HG03342 (cell line): ENCODE data around the gene IGF1.

Experiments
- ATAC-seq: cut with Tn5 transposase; IDR thresholded peaks from one replicate; pipeline ENCODE4 v1.9.1; 2021; ENCODE audit warnings: mild to moderate bottlenecking, moderate library complexity; ENCODE audit not compliant: unreplicated experiment

The IGF1 gene

DNA sequence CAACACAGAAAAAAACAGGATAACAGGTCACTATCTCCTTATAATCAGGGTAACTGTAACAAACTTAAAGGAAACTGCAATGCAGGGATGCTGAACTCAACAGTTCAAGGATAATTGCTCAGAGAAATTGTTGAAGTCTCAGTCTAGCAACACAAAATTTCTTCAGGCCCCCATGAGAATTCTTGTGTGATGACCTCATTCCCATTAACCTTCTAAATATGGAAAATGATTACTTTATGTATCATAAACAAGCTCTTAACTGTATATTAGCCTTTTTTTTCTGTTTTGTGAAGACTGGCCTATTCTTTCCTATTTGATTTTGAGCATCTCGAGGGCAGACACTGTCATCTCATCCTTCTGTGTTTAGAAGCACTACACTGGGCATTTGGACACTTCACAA, 47.1 kb downstream of the IGF1 start:
- no peak for ATAC-seq

DNA sequence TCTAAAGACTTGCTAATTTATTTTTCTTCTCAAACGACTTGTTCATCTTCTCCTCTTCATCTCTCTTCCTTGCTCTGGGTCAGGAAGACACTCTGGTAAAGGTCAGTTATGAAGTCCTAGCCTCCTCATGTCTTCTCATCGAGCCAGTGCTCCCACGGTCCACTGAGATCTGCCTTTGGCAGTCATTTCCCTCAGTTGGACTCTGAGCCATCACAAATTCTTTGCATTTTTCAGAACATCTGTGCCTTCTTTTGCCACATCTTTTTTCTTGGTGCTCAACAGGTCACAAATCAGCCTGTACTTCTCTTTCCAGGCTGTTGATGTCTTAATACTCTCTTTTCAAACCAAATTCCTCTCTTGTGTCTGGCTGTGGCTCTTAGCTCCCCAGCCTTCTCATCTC, 49.7 kb downstream of the IGF1 start:
- no peak for ATAC-seq

DNA sequence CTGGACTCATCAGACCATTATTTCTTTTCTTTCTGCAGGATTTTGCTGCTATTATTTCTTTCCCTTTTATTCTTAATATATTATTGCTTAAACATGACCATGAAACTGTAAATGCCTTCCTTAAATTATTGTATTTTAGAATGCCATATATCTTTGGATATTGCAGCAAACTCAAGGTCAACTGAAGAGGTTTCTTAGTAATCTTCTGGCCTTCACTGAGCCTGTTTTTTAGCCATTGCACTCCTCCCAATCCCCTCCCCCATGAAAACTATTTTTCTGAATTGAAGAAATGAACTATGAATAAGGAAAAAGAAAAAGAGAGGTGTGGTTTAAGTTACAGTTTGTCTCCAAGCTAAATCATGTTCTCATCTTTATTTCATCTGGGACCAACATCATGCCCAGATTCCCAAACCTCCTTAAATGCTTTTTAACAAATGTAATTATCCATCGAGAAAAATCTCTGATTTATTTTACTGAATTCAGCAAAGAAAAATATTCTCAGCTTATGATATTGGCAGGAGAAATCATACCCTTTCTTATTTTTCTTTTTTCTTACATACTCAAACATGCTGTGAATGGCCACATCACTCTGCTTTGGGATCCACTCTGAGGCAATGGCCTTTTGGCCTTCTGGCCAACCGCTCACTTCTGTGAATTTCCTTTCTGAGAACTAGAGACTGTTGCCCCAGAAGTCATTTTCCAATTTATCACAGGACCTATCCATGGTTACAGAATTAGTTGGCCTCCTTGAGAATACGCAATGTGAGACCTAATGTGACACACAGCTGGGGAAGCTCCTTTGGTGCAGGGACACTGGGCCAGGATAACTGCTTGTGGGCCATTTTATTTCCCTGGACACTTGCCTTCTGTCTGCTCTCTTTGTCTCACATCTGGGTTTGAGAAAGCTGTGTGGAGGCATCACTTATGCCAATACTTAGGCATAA, 50.9 kb downstream of the IGF1 start:
- no peak for ATAC-seq

DNA sequence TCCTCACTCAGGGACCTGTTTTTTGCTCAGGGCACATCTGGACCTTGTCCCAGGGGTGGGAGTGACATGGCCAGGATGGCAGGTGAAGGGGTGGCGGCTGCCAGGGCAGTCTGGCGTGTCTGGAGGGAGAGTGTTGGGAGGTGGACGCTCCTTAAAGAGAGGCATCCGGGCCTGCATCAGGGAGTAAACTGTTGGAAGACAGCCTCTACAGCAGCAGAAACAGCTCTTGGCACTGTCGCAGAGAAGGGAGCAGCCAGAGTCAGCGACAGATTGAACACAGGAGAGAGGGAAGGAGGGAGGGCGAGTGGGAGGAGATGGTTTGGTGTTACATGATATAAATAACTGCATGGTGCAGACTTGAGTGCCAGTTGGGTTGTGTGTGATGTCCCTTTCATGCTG, 52.8 kb downstream of the IGF1 start:
- no peak for ATAC-seq

DNA sequence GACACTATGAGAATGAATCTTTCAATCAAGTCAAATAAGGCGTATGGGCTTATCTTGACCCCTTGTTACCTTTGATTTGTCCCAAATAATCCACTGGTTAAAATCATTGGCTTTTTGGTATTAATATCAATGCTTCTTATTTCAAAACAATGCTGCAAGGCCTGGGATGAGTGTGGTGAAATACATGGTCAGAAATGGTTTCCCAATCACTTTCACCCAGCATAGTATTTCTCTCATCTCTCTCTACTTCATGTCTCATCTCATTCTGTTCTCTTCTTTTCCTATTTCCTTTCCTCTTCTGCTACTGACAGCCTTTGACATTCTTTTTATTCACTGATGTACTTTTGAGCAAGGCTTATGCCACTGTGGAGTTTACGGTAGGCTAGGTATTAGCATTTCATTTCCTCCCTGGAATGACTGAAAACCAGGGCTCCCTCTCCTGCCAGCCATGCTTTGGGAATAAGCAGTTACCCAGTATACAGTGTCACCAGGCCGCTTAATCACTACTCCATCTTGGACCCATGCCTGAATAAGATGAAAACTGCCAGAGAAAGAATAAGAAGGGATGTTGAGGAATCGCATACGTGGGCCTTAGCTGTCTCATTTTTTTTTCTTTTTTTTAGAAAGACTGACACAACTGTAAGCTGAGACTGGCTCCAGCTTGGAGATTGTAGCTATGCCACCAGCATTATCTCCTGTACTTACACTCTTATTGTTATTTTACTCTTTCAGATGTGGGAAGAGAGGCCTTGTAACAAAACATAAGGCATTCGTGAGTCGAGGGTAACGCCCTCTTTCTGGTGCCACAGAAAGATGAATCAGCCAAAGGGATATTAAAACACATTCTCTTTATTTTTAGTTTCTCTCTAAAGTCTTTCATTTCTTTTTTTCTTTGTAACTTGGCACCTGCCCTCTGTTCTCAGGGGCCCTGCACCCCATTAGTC, 53.5 kb downstream of the IGF1 start:
- ATAC-seq = no peak

DNA sequence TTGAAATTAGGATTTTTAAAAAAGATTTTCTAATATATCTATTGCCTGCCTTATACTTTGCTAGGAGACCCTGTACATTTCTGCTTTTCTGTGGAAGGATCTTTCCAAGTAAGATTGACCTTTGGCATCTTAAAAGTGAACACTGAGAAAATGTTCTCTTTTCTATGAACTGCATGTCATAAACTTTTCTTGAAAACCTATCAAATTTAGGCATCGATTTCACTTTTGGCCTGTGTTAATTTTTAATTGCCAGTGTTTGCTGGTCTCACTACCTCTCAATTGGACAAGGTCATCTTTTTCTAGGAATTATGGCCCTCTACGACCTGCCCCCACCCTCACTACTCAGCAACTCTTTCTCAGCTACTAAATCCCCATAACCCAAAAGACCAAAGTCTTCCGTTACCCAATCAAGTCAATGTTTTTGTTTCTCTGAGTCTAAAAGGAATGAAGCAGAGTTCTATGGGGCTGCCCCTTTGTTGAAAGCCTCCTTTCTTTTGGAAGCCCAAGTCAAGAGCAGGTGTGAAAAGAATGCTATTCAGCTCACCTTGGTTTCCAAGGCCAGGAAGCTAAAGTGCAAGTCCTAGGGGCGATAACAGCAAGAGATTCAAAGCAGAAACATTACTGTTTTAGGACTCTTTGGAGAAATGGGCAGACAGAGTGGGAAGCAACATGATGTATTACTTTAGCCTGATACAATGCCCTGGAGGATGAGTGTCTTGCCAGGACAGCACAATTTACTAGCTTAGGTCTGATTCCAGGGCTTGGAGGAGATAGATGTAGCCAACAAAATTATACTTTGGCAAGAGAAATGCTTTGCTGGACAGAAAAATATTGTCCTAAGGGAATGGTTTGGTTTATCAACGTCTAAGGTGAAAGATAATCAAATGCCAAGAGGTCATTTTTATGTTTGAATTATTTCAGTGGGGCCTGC, 55.0 kb downstream of the IGF1 start:
- no peak for ATAC-seq

DNA sequence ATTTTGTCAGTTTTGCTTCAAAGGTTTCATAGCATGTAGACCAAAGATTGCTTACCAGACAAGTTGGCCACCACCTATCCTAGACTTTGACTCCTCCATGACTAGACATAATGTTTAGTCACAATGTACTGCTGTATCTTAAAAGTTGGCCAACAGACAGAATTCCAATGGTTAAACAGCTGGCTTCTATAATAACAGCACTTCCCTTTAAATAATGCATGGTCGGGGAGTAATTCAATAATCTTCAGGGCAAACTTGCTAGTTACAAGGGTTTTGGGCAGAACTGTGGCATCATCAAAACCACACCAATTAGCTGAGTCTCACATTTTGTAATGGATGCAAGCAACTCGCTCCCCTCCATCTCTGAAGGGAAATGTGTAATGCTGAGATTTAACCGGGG, 56.9 kb downstream of the IGF1 start:
- ATAC-seq = no peak

DNA sequence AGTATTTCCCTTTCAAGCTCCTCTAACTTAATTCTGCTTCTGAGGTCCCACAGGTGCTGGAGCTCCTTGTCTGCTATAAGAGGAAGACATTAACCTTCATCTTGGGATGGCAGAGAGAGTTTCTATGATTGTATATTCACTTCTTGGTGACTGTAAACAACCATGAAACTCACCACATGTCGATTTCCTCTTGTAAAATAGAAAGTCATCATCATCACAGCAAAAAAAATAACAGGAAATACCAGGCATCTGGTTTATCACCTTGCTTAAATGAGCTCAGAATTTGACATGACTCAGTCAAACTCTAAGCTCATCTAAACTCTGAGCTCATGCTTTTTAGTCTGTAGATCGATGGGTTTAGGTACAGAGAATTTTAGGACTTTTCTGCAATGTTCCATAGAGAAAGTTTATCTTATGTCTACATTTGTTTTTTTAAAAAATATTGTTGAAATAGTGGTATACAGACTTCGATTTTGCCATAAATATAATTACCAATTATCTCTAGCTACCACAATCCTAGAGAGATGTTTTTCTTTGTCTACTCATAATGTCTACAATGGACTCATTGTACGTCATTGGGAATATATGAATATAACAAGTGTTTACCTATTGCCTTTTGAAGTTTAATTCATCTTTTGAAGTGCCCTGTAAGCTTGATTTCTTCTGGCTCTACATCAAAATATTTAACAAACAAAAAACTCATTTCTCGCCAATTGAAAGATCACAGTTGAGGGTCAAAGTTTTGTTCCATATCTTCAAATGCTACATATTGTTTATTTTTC, 58.4 kb downstream of the IGF1 start:
- no peak for ATAC-seq

DNA sequence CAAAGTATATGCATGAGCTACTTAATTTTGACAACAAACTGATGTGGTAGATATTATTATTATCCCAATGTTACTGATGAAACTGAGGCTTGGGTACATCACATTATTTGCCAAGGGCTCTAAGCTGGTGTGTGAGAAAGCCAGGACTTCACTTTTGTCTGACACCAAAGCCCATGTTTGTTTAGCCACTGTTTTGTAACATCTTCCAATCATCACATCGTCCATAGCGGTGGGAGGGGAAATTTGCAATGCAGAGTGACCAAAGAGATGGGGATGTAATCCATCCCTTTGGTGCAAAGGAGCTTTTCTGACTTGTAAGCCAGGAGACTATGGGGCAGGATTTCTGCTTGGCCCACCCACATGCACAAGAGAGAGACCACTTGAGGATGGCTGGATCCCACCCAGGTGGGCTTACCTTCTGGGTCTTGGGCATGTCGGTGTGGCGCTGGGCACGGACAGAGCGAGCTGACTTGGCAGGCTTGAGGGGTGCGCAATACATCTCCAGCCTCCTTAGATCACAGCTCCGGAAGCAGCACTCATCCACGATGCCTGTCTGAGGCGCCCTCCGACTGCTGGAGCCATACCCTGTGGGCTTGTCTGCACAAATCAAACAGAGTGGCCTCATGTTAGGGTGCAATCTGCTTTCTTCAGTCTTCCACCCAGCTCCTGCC, 61.1 kb downstream of the IGF1 start:
- ATAC-seq = no peak

DNA sequence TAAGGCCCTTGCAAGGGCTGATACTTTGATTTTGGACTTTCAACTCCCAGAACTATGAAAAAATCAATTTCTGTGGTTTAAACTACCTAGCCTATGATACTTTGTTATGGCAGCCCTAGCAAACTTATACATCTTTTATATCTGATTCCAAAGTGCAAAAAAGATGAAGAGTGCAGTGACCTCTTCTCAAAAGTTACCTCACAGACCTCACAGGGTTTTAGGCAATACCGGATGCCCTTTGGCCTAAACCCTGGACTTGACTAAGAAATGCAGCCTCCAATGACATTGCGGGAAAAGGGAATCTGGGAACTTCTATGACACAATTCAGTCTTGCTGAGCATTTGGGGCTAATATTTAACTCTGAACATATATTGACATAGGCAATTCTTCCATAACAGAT, 63.3 kb downstream of the IGF1 start:
- no peak for ATAC-seq

DNA sequence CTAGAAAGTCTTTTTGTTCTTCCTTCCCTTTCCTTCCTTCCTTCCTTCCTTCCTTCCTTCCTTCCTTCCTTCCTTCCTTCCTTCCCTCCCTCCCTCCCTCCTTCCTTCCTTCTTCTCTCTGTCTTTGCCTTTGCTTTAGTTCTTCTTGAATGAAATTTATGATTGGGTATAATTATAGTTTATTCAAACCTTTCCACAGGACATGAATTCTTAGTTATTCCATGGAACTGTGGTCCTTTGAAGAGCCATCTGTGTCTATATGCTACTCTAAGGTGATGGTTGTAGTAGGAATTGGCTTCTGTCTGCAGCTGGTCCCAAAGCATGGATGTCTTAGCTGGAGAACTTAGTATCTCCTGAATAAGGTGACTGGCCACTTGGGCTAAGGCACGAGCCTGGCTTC, 64.8 kb downstream of the IGF1 start:
- ATAC-seq = no peak

DNA sequence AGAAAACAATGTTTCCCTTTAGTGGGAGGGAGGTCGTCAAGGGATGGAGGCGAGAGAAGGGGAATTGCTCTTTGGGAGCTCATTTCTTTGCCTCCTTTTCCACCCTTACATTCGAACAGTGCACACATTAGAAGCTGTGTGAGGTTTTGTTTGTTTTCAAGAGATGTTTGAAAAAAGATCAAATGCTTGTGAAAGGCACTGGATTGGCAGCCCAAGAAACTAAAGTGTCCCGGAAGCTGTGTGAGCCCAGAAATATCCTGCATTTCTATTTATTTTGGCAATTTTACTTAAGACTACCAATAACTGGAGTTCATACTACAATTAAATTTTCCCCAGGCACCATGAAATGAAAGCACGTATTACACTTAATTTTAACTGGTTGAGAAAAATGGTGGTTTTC, 67.0 kb downstream of the IGF1 start:
- ATAC-seq = no peak

DNA sequence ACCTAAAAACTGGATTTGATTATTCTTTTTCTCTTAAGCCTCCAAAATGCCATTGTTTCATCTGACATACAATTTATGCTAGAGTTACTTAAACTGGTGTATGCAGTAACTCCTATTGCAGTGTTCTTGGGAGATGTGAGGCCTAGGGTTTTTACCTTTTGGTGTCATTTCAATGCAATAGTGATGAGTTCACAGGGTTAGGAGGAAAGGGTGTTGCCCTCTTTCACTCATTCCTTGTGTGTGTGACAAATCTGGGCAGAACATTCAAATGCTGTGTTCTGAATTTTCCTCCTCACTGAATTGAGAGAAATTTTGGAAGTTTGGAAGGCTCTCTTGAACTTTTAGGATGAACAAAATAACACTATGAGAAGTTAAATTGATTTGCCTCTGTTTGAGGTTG, 69.9 kb downstream of the IGF1 start:
- ATAC-seq = no peak

DNA sequence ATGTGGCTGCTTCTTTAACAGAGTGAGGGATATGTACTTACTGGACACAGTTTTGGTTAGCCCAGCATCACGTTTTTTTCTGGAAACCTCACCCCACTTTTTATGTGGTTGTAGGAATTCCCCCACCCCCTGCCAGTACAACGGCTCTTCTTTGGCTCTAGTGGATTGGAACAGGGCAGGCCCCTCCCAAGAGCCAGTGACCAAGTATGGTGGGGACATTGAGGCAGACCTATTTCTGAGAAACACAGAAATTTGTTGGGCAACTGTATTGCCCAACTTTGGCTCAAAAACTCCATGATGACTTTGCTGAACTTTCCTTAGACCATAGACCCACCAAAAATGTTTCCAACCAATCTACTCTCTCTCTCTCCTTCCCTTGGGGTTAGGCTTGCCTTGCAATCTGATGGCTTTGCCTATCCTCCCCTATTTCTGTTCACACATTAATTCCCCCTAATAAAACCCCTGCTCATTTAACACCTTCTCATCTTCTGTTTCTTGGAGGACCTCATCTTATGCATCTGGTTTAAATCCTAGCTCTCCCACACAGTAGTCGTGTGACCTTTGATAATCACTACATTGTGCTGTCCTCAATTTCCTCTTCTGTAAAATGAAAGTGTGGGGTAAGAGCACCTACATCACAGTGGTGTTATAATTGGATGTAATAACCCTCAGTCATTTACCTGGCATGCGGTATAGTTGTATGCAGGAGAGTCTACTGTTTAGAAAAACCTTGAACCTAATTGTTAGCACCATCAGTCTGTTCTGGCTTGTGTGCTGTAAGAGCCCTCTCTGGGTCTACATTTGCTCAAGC, 71.7 kb downstream of the IGF1 start:
- ATAC-seq = no peak

DNA sequence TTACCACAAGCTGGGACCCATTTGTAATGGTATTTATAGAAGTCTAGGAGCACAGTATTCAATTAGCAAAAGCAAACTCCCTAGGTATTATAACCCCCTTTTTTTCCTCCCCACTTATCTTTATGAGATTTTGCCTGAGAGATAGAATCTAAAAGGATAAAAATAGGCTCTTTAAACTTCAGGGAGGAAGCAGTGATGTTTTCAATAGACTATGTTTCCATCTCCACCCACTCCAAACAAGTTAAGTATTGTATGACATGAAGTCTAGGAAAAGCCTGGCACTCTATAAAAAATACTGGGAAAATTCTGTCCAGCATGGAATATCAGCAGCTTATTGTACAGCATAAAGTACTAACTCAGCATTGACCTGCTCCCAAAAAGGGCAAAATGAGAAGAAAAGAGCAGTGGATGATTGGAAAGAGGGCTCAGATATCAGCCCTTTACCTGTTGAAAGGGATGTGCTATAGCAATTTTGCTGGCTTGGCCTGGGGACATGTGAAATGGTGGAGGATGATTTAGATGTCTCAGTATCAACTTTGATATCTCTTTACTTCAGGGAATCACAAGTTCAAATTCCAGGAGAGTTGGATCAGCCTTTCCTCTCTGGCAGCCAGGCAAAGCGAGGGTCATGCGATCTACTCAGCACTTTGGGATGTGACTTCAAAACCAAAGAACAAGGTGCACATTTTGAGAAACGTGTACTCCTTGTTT, 72.4 kb downstream of the IGF1 start:
- ATAC-seq = no peak

DNA sequence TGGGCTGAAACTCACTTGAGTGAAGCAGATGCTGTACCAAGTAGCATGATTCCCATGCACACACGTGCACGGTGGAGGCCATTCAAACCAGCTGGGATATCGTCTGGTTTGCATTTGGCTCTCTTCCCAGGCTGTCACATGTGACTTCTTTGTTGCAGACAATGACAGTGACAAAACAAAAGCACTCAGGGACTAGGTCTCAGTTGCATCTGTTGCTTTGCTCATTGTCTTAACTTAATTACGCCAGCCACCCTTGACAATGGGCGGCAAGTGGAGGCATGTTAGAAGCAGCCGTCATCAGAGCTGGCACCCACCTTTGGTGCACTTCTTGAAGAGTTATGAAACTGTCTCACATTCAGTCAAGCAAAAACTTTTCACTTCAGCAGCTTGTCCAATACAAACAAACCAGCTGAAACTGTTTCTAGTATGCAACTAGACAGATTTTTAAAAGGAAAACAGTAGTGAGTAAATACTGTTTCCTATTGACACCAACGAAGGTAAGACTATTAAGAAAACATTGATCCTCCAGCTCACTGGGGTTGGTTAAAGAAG, 74.3 kb downstream of the IGF1 start:
- ATAC-seq = peak; percentile 70

DNA sequence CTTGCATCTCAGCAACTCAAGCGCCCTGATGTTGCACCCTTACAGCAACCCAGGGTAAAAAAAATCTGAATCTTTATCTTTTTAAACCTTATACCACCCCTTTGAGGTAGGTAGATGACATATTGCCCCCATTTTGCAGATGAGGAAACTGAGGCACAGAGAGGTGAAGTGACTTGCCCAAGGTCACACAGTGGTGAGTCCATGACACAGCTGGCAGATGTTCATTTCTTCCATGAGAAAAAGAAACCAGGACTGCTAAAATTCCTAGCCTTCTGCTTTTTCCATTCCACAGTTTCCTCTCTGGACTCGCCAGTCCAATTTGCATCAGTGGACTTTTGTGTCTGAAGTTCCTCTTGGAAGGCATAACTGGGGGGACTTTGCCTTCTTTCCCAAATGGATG, 79.3 kb downstream of the IGF1 start:
- ATAC-seq = no peak

DNA sequence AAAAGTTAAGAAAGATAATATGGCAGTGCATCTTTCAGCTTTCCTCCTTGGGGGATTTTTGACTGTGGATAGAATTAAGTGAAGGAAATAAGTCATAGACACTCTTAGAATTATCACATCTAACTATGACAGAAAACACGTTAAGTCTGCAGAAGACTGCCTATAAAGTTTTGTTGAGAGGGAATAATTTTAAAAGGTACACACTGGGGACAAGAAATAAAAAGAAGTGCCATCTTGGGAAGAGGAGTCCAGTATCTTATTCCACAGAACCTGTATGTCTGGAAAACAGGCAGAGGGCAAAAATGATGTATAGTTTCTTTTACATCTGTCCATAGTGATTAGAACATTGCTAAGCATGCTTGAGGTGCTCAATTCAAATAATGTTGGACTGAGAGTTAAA, 80.7 kb downstream of the IGF1 start:
- ATAC-seq = no peak
